Suprapubic skin (tissue), 4 donors: ENCODE data around the gene COMT. TPM values are rescaled to one million over a fixed set of nuclear protein-coding genes. Genes with fewer than 3 reads are reported as not detected.

Source experiments
- DNase-seq, 2 donors: peaks; one replicate each; pipeline ENCODE4 v3.0.0-alpha.2; 2019; ENCODE audit warnings: low spot score in 2 of 2
- H3K27ac ChIP-seq: fragments of 200-600 bp; sonication (generic); one replicate; pipeline ENCODE4 v1.5.1; 2019
- H3K27me3 ChIP-seq: fragments of 200-600 bp; sonication (generic); one replicate; pipeline ENCODE4 v1.5.1; 2019
- H3K36me3 ChIP-seq: fragments of 200-600 bp; sonication (generic); one replicate; pipeline ENCODE4 v1.5.1; 2019
- H3K4me1 ChIP-seq: fragments of 200-600 bp; sonication (generic); one replicate; pipeline ENCODE4 v1.5.1; 2019
- H3K4me3 ChIP-seq: fragments of 200-600 bp; sonication (generic); one replicate; pipeline ENCODE4 v1.5.1; 2019; ENCODE audit warnings: mild to moderate bottlenecking
- H3K9me3 ChIP-seq: fragments of 200-600 bp; sonication (generic); one replicate; pipeline ENCODE4 v1.5.1; 2019
- EP300 ChIP-seq: sonication (generic); formaldehyde crosslinking; IDR thresholded peaks from one replicate; pipeline ENCODE4 v1.6.1; 2017; ENCODE audit warnings: antibody characterized with exemption
- POLR2A ChIP-seq, 2 donors: fragments of 450-650 bp; IDR thresholded peaks; one replicate each; pipeline ENCODE4 v1.6.1; 2017; ENCODE audit warnings: antibody characterized with exemption in 2 of 2, mild to moderate bottlenecking in 2 of 2, moderate library complexity in 2 of 2
- POLR2AphosphoS5 ChIP-seq, 3 donors: sonication (generic); formaldehyde crosslinking; IDR thresholded peaks; one replicate each; pipeline ENCODE4 v1.6.1; 2017; ENCODE audit warnings: antibody characterized with exemption in 3 of 3
- WGBS: methylation state at CpG from one replicate; pipeline ENCODE4 v1.1.5; 2018; 5-methylcytosine and 5-hydroxymethylcytosine counted together
- total RNA-seq, 4 donors: library from RNA; depleted of rRNA; stranded (reverse); fragments of >200 nt; gene quantifications; one replicate each; pipeline ENCODE4 v1.1.0, GENCODE V29; 2016
- TF ChIP-seq, protein P1 (sequence below), 2 donors: fragments of 200-600 bp in 1 of 2; fragments of 450-650 bp in 1 of 2; sonication (generic) in 1 of 2; IDR thresholded peaks; one replicate each; pipeline ENCODE4 v1.5.1; 2016 to 2019; ENCODE audit warnings: antibody characterized with exemption in 2 of 2, mild to moderate bottlenecking in 1 of 2, moderate library complexity in 1 of 2

The COMT gene
- total RNA-seq, 4 donors from 2014 or later: 206 to 293 (median 246) TPM

DNA sequence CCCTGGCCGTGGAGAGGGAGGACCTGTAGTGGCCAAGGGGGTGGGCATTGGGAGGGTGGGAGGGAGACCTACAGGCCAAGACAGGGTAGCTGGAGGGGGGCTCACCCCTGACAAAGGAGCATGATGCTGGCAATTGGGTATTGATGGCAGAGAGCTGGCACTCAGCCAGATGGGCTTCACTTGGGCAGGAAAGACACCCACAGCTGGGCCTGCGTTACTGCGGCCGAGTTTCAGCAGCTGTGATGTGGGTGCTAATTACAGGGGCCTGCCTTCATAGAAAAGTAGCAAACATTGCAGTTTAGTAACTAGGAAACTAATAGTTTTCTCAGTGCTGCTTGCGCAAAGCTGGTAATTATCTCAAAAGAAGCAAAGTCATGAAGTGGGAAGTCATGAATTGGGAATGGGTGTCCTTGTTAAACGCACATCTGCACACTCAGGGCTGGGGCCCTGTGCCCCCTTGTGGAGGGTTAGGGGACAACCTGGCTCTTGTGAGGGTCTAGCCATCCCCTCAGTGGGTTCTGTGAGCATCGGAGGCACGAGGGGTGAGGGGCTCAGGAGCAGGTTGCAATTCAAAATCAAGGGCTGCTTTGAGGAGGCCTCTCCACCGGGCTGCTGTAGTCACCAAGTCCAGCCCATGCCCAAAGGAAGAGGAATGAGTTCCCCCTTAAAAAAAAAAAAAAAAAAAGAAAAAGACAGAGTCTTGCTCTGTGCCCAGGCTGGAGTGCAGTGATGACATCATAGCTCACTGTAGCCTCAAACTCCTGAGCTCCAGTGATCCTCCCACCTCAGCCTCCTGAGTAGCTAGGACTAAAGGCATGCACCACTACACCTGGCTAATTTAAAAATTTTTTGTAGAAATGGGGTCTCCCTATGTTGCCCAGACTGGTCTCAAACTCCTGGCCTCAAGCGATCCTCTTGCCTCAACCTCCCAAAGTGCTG is 24.5 kb downstream of the COMT start:
- no peaks in the 10 kb centered on the region for H3K9me3 ChIP-seq
- no peak for DNase-seq
- WGBS: 80% methylated on average over 10 of the region's 10 CpGs
- no peak overlapping the region for H3K27ac ChIP-seq
- H3K4me3 ChIP-seq: no peak overlapping the region
- peaks cover 39% of the 10 kb centered on the region for H3K4me1 ChIP-seq
- no peaks in the 10 kb centered on the region for H3K27me3 ChIP-seq
- peaks cover 58% of the 10 kb centered on the region for H3K36me3 ChIP-seq
- TF ChIP-seq EP300: no peak

DNA sequence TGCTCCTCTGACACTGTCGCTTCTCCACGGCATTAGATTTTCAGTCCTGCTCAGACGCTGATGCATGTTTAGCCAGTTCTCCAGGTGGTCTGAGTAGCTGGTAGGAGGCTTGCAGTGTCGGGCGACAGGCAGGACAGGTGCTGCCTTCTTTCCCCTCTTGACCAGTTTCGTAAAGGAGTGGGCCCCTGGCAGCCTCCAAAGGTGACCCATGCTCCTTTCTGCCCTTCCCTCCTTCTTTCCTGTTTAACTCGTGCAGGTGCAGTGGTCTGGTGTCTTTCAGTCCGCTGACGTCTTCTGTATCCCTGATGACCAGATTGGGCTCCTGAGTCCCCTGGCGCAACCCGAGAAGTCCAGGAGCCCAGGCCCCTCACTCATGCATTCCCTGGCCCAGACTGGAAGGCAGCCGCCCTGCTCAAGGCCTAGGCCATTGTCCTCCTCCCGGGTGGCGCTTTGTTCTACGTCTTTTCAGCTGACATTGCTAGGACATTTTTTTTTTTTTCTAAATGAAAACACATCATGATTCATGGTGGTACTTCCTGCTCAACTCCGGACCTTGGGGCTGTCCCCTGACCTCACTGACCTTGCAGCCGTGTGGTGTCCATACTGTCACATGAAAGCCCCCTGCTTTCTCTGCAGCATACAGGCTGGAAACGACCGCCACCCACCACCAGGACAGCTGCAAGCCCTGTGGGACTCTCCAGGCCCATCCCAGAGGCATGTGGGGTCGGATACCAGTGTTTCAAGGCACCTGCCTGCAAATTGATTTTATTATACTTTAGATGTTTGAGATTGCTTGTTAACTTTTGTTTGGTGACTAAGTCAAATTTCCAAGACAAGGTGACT is 25.6 kb downstream of the COMT start:
- peaks cover 66% of the 10 kb centered on the region for H3K36me3 ChIP-seq

DNA sequence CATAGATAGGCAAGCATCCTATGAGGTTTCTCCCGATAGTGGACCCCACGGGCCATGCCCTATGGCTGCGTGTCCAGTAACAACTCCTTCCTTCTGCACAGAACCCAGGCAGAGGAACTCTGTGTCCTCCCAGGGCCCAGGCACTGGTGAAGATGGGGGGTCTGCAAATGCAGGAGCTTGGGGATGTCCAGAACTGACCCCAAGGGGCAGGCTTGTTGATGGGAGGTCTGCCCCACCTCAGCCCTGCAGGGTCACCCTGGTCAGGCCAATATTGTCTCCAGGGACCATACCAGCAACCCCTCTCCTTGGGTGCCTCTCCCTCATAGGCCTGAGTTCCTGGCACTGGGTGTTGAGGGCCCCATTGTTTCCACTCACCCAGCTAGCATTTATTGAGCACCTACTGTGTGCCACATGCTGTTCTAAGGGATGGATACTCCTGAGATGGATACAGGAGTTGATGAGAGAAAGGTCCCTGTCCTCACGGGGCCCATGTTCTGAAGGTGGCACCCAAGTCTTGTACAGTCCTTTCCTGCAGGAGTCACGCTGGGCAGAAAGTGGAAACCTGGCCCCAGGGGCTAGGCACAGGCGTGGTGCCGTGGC is 26.4 kb downstream of the COMT start:
- Histone ChIP-seq H3K27me3 (no peaks in the 10 kb centered on the region), H3K27ac (no peak overlapping the region), H3K36me3 (peaks cover 71% of the 10 kb centered on the region), H3K4me3 (no peak overlapping the region), H3K4me1 (peaks cover 20% of the 10 kb centered on the region), H3K9me3 (no peaks in the 10 kb centered on the region)
- WGBS: 94% methylated on average over 3 of the region's 7 CpGs
- TF ChIP-seq, protein P1, sequence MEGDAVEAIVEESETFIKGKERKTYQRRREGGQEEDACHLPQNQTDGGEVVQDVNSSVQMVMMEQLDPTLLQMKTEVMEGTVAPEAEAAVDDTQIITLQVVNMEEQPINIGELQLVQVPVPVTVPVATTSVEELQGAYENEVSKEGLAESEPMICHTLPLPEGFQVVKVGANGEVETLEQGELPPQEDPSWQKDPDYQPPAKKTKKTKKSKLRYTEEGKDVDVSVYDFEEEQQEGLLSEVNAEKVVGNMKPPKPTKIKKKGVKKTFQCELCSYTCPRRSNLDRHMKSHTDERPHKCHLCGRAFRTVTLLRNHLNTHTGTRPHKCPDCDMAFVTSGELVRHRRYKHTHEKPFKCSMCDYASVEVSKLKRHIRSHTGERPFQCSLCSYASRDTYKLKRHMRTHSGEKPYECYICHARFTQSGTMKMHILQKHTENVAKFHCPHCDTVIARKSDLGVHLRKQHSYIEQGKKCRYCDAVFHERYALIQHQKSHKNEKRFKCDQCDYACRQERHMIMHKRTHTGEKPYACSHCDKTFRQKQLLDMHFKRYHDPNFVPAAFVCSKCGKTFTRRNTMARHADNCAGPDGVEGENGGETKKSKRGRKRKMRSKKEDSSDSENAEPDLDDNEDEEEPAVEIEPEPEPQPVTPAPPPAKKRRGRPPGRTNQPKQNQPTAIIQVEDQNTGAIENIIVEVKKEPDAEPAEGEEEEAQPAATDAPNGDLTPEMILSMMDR (IDR thresholded peaks at IDR 0.05): no peak
- TF ChIP-seq EP300: no peak
- TF ChIP-seq POLR2AphosphoS5 (IDR thresholded peaks at IDR 0.05): no peak
- no peak for TF ChIP-seq POLR2A (IDR thresholded peaks at IDR 0.05)
- DNase-seq: no peak

More for the DNA sequence above, 25.6 kb downstream of the COMT start:
- 71% methylated on average over 19 of the region's 20 CpGs for WGBS
- Histone ChIP-seq H3K27me3 (no peaks in the 10 kb centered on the region), H3K4me1 (peaks cover 28% of the 10 kb centered on the region), H3K9me3 (no peaks in the 10 kb centered on the region), H3K27ac (no peak overlapping the region), H3K4me3 (no peak overlapping the region)
- DNase-seq: no peak
- TF ChIP-seq POLR2AphosphoS5 (IDR thresholded peaks at IDR 0.05): no peak
- TF ChIP-seq, protein P1 (IDR thresholded peaks at IDR 0.05): no peak

DNA sequence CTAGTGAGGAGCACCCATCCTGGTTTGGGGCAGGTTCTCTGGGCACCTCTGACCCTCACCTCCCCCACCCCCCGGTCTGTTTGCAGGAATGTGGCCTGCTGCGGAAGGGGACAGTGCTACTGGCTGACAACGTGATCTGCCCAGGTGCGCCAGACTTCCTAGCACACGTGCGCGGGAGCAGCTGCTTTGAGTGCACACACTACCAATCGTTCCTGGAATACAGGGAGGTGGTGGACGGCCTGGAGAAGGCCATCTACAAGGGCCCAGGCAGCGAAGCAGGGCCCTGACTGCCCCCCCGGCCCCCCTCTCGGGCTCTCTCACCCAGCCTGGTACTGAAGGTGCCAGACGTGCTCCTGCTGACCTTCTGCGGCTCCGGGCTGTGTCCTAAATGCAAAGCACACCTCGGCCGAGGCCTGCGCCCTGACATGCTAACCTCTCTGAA is 26.9 kb downstream of the COMT start:
- H3K27ac ChIP-seq: no peak overlapping the region
- H3K27me3 ChIP-seq: no peaks in the 10 kb centered on the region
- H3K9me3 ChIP-seq: no peaks in the 10 kb centered on the region
- H3K4me1 ChIP-seq: peaks cover 18% of the 10 kb centered on the region
- TF ChIP-seq POLR2A (IDR thresholded peaks at IDR 0.05) (no peak), EP300 (no peak)
- no peak for DNase-seq
- H3K36me3 ChIP-seq: peaks cover 76% of the 10 kb centered on the region
- no peak overlapping the region for H3K4me3 ChIP-seq
- WGBS: 82% methylated on average over 17 of the region's 18 CpGs

DNA sequence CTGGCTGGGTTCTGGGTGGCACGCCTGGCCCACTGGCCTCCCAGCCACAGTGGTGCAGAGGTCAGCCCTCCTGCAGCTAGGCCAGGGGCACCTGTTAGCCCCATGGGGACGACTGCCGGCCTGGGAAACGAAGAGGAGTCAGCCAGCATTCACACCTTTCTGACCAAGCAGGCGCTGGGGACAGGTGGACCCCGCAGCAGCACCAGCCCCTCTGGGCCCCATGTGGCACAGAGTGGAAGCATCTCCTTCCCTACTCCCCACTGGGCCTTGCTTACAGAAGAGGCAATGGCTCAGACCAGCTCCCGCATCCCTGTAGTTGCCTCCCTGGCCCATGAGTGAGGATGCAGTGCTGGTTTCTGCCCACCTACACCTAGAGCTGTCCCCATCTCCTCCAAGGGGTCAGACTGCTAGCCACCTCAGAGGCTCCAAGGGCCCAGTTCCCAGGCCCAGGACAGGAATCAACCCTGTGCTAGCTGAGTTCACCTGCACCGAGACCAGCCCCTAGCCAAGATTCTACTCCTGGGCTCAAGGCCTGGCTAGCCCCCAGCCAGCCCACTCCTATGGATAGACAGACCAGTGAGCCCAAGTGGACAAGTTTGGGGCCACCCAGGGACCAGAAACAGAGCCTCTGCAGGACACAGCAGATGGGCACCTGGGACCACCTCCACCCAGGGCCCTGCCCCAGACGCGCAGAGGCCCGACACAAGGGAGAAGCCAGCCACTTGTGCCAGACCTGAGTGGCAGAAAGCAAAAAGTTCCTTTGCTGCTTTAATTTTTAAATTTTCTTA is 27.8 kb downstream of the COMT start:
- TF ChIP-seq POLR2A (IDR thresholded peaks at IDR 0.05): no peak
- TF ChIP-seq, protein P1 (IDR thresholded peaks at IDR 0.05): no peak
- no peak for TF ChIP-seq POLR2AphosphoS5 (IDR thresholded peaks at IDR 0.05)
- no peak for TF ChIP-seq EP300
- Histone ChIP-seq H3K9me3 (no peaks in the 10 kb centered on the region), H3K36me3 (peaks cover 78% of the 10 kb centered on the region), H3K4me1 (peaks cover 11% of the 10 kb centered on the region), H3K27me3 (no peaks in the 10 kb centered on the region), H3K27ac (no peak overlapping the region), H3K4me3 (no peak overlapping the region)
- DNase-seq: no peak
- 77% methylated on average over 9 of the region's 11 CpGs for WGBS
